PC-3 (cell line): Measurements from ENCODE around the gene NPPB.

Experiments used
- EZH2 ChIP-seq: fragments of 300-600 bp; sonication (generic); IDR thresholded peaks from one replicate; pipeline ENCODE4 v1.6.1; 2017; ENCODE audit warnings: antibody characterized with exemption, mild to moderate bottlenecking, low read length; ENCODE audit not compliant: unreplicated experiment
- TF ChIP-seq, protein P1 (sequence below): fragments of 300-600 bp; sonication (generic); conservative IDR thresholded peaks from 2 replicates; pipeline ENCODE4 v1.5.1; 2017; ENCODE audit warnings: antibody characterized with exemption, low read depth, mild to moderate bottlenecking, low read length

DNA sequence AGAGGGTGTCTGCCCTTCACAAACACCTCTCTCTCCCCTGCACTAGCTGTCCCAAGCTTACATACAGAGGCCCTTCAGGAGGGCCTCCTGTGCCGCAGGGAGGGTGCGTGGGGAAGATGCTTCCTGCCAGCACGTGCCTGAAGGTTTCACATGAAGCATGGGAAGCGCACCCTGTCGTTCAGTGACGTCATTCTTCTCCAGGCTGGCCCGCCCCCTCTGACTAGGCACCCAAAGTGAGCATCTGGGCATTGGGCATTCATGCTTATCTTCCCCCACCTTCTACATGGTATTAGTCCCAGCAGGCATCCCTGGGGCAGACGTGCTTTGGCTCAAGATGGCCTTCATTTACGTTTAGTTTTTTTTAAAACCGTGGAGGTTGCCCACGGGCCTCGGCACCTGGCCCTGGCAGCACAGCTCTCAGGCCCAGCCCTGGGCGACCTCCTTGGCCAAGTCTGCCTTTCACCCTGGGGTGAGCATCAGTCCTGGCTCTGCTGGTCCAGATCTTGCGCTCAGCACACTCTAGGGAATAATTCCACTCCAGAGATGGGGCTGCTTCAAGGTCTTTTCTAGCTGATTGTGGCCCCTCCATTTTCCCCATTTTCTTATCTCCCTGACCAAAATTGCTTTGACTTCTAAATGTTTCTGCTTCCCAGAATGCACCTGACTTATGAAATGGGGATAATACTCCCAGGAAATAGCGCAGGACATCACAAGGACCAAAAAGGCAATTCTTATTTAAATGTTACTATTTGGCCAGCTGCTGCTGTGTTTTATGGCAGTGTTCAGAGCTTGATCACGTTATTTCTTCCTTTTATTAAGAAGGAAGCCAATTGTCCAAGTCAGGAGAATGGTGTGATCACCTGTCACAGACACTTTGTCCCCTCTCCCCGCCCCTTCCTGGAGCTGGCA is 17.2 kb downstream of the NPPB start:
- TF ChIP-seq, protein P1, sequence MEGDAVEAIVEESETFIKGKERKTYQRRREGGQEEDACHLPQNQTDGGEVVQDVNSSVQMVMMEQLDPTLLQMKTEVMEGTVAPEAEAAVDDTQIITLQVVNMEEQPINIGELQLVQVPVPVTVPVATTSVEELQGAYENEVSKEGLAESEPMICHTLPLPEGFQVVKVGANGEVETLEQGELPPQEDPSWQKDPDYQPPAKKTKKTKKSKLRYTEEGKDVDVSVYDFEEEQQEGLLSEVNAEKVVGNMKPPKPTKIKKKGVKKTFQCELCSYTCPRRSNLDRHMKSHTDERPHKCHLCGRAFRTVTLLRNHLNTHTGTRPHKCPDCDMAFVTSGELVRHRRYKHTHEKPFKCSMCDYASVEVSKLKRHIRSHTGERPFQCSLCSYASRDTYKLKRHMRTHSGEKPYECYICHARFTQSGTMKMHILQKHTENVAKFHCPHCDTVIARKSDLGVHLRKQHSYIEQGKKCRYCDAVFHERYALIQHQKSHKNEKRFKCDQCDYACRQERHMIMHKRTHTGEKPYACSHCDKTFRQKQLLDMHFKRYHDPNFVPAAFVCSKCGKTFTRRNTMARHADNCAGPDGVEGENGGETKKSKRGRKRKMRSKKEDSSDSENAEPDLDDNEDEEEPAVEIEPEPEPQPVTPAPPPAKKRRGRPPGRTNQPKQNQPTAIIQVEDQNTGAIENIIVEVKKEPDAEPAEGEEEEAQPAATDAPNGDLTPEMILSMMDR = no peak
- no peak for TF ChIP-seq EZH2
